Right renal cortex interstitium (tissue), 3 donors: ENCODE results near the gene SLC2A4. TPM values are rescaled to one million over a fixed set of nuclear protein-coding genes. Genes with fewer than 3 reads are reported as not detected.

Experiments used
- DNase-seq, 3 donors: peaks; one replicate each; pipeline ENCODE4 v3.0.0-alpha.2; 2013; ENCODE audit warnings: low read depth in 3 of 3, low spot score in 2 of 3
- polyA plus RNA-seq, 3 donors: library from polyadenylated mRNA; unstranded; fragments of 120-200 nt; gene quantifications; one replicate each; pipeline ENCODE4 v1.2.1, GENCODE V29; 2013; ENCODE audit not compliant: insufficient read length in 3 of 3

The SLC2A4 gene
- polyA plus RNA-seq, 3 donors = 1.6 to 2.2 (median 2.0) TPM

- DNase-seq = no peak
Measured at GRCh38 chr17:7262935-7263800, 18.4 kb upstream of the SLC2A4 start.

GRCh38 chr17:7263801-7264078 lies 17.8 kb upstream of the SLC2A4 start:
- no peak for DNase-seq

- DNase-seq = no peak
Measured at GRCh38 chr17:7266784-7267183, 14.7 kb upstream of the SLC2A4 start.

- no peak for DNase-seq
Measured at GRCh38 chr17:7279448-7279847, 2.1 kb upstream of the SLC2A4 start.

DNA sequence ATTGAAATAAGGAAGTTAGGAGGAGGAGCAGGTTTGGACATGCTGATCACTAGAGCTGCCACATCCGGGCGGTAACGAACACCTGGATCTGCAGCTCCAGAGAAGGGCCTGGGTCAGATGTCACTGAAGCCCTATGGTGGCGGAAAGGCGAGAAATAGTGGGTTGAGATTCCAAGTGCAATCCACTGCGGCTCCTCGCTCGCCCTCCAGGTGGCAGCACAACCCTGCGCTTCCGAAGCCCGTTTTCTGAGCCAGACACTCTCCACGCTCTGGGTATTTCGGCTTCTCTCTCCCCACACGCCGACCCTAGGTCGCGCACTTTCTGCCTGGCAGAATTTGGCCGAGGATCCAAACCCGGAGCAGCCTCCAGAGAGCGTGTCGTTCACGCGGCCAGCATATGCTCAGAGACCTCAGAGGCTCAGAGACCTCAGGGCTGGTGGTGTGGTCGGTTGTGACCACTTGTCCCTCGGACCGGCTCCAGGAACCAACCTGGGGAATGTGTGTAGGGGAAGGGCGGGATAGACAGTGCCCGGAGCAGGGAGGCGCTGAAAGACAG lies 922 bp upstream of the SLC2A4 start:
- DNase-seq = no peak

DNA sequence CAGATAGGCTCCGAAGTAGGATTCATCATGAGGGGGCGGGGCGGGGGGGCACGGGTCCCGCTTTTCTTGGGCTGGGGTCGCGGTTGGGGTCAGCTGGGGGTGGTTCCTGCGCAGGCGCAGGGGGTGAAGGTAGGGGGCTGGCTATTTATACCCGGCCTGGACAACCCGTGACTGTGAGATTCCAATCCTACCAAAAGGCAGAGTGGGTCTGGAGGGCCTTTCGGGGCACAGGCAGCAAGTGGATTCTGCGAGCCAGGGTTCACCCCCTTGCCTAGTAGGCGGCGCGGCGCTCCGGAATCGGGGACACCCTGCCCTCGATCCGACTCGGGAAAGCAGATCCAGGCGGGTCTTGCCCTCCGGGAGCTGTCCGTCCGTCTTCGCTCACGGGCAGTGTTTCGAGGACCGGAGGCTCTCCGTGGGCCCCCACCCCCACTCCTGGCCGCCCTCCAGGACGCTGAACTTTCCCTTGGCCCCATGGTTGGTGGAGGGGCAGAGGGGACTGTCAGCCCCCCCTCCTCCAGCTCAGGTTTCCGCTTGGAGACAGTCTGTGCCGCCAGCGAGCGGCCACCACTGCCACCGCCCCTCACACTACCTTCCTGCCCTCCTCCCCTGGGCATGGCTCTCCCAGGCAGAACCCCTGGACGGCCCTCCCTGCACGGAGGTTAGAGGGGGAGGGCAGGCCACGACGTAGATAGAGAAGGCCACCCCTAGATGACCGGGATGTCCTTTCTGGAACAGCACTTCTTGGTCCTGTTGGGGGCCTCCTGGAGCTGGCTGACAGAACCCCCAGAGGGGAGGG lies 634 bp downstream of the SLC2A4 start:
- DNase-seq = no peak

- DNase-seq = no peak
Measured at GRCh38 chr17:7282752-7283321, 1.3 kb downstream of the SLC2A4 start.

DNA sequence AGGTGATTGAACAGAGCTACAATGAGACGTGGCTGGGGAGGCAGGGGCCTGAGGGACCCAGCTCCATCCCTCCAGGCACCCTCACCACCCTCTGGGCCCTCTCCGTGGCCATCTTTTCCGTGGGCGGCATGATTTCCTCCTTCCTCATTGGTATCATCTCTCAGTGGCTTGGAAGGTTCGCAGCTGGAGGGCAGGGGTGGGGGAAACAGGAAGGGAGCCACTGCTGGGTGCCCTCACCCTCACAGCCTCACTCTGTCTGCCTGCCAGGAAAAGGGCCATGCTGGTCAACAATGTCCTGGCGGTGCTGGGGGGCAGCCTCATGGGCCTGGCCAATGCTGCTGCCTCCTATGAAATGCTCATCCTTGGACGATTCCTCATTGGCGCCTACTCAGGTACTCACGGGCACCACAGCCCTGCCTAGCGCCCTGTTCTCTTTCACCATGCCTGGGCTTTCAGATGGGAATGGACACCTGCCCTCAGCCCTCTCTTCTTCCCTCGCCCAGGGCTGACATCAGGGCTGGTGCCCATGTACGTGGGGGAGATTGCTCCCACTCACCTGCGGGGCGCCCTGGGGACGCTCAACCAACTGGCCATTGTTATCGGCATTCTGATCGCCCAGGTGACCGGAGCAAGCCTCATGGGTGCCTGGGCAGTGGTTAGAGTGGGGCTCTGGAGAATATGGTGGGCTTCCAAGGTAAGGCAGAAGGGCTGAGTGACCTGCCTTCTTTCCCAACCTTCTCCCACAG lies 2.1 kb downstream of the SLC2A4 start:
- no peak for DNase-seq

DNA sequence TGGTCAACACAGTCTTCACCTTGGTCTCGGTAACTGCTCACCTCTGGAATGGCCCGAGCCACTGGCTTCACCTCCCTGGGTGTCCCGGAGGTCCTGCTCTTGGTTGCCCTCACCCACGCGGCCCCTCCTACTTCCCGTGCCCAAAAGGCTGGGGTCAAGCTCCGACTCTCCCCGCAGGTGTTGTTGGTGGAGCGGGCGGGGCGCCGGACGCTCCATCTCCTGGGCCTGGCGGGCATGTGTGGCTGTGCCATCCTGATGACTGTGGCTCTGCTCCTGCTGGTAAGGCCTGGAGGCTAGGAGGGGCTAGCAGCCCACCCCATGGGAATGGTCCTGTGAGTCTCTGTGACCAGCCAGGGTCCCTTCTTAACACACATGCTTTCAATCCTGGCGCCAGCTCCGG lies 3.4 kb downstream of the SLC2A4 start:
- DNase-seq = no peak

- no peak for DNase-seq
Measured at GRCh38 chr17:7285679-7286078, 4.2 kb downstream of the SLC2A4 start.

- no peak for DNase-seq
Measured at GRCh38 chr17:7289256-7290032, 7.9 kb downstream of the SLC2A4 start.

DNA sequence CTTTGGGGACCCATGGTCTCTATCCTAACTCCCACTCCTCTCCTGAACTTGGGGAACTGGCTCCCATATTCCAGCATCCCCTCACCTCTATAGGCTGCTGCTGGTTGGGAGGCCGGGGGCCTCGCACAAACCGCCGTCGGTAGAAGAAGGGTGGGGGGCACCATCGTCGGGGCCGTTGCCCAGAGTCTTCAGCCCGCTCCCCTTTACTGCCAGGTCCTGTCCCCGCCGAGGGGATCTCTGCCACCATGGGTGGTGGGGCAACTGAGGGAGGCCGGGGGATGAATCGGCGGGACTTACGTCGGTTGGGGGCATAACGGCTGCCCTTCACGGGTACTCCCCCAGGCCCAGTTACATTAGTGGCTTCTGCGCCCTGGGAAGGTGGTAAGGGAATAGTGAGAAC lies 8.6 kb downstream of the SLC2A4 start:
- DNase-seq = no peak

DNA sequence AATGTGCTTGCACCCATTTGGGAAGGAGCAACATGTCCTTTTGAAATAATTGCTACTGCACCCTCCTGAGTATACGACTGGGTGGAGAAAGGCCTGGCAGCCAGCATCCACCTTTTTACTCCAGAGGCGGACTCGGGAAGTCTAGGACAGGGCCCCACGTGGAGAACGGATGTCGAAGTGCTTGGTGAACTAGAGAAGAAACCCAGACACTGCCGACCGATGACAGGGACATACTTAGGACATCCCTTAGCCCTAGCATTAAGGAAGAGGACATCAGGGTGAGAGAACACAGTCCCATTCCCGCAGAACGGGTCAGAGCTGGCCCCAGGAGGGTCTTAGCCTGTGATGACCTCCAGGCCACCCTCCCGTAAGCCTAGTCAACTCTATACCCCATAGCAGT lies 9.2 kb downstream of the SLC2A4 start:
- DNase-seq = no peak

DNA sequence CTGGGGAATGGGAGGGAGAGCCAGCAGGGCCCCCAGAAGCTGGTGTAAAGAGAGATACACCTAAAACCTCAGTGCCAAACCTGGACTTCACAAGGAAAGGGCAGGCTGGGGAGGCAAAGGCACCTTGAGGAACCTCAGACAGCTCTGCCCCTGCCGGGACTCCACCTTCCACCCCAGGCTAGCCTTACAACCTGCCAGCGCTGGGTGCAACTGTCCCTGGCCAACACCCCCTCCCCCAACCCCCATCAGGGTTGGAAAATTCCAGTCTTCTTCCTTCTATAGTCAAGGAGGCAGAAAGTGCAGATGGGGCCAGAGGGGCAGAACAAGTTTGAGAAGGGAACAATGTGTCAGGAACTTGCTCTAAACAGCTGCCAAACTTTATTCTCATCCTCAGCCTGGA lies 10.7 kb downstream of the SLC2A4 start:
- no peak for DNase-seq

GRCh38 chr17:7292729-7293128 lies 11.2 kb downstream of the SLC2A4 start:
- no peak for DNase-seq

GRCh38 chr17:7293159-7293558 lies 11.6 kb downstream of the SLC2A4 start:
- no peak for DNase-seq

GRCh38 chr17:7293816-7294613 lies 12.5 kb downstream of the SLC2A4 start:
- no peak for DNase-seq

DNA sequence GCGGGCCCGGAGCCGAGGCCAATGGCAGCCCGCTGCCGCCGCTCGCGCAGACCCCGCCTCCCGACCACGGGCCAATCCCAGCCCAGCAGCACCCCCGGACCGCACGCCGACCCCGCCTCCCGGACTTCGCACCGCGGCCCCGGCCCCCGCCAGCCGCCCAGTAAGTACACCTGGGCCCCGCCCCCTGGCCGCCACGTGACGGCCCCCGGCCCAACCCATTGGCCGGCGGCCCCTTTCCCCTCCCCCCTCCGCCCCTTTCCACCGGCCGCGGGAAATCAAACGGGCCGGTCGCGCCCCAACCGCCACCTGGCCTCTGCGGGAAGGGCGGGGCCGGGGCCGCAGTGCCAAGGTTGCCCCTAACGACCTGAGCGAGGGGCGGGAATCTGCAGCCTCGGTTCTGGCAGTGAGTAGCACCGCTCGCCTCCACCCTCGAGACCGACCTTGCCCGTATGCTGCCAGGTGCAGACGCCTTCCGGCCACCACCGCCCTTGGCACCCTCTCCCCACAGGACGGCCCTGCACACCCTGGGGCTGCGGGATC lies 13.2 kb downstream of the SLC2A4 start, which contains the start of gene YBX2:
Gene YBX2, minus strand, starts transcription at position 26 of the 540 bp plus-strand sequence. CDS start 139 bp downstream, outside the sequence.
- DNase-seq = no peak
